Measurements from ENCODE around the gene PROX2. TPM values are rescaled to one million over a fixed set of nuclear protein-coding genes. Genes with fewer than 3 reads are reported as not detected.

PROX2 gene
- total and polyA plus RNA-seq, 2 donors (not counting 3 experiments of a cell fraction or from before 2014, with no cell fraction given), result 0.01 TPM; not detected in 1

GRCh38 chr14:74879427-74880182 is 3.7 kb upstream of the PROX2 start:
- H3K4me3 ChIP-seq (replicated peaks in 1 of 3; ENCODE audit: insufficient read depth in 1 of 3, low read depth in 1 of 3, low read length in 3 of 3), result no peak overlapping the region
- H3K79me2 ChIP-seq (ENCODE audit: control insufficient read depth, insufficient read depth, low read length), result peaks cover 27% of the 10 kb centered on the region
- no TSS peak for BruUV-seq (replicated peaks)
- H3K4me2 ChIP-seq (ENCODE audit: insufficient read depth, low read length), result no peak overlapping the region
- peaks cover 6% of the 10 kb centered on the region for H4K20me1 ChIP-seq (replicated peaks; ENCODE audit: control insufficient read depth, extremely low read depth, insufficient read depth, low read length)
- no peak overlapping the region for H2AFZ ChIP-seq (ENCODE audit: low read depth, low read length)
- H3K27me3 ChIP-seq (ENCODE audit: control insufficient read depth in 2 of 2, insufficient read depth in 2 of 2, low read length in 2 of 2), result no peaks in the 10 kb centered on the region
- DNase-seq (ENCODE audit: low read depth, low spot score), result no peak
- dilution Hi-C loops (cut with MboI; ENCODE audit: extremely low pct_ligation_motif_present, low sequenced_read_pairs) (no loop called here), intact Hi-C loops (cut with micrococcal nuclease) (no loop called here)
- H3K9me1 ChIP-seq (replicated peaks; ENCODE audit: control insufficient read depth, extremely low read depth, insufficient read depth, low read length), result peaks cover 3% of the 10 kb centered on the region
- FAIRE-seq, result no peak
- no peak overlapping the region for H3K27ac ChIP-seq (ENCODE audit: insufficient read depth, low read depth, low read length)
- peaks cover 28% of the 10 kb centered on the region for H3K4me1 ChIP-seq (ENCODE audit: control insufficient read depth, extremely low read depth, insufficient read depth, low read length)
- TF ChIP-seq MYC (IDR thresholded peaks at IDR 0.05; ENCODE audit: low read depth, low read length), result no peak
- TF ChIP-seq POLR2A (IDR thresholded peaks at IDR 0.05; ENCODE audit: low read depth, low read length), result no peak
- no peak for TF ChIP-seq GATA2 (IDR thresholded peaks at IDR 0.05; ENCODE audit: insufficient read depth, insufficient read length, low read depth, low read length)
- no peak for TF ChIP-seq EZH2 (IDR thresholded peaks at IDR 0.05; ENCODE audit: borderline replicate concordance, low read depth, low read length, severe bottlenecking)
- no peak for TF ChIP-seq FOS (IDR thresholded peaks at IDR 0.05; ENCODE audit: borderline replicate concordance, insufficient read depth, low read length)
- no peak for TF ChIP-seq JUN (IDR thresholded peaks at IDR 0.05; ENCODE audit: borderline replicate concordance, insufficient read depth, insufficient read length, low read depth)
- TF ChIP-seq MAX (IDR thresholded peaks at IDR 0.05; ENCODE audit: insufficient read depth, insufficient read length), result no peak
- TF ChIP-seq POLR2AphosphoS5 (IDR thresholded peaks at IDR 0.05; ENCODE audit: insufficient read depth, low read depth, low read length), result no peak
- TF ChIP-seq CTCF (IDR thresholded peaks at IDR 0.05; ENCODE audit: extremely low read depth in 1 of 2, insufficient read depth in 1 of 2, low read depth in 1 of 2, low read length in 2 of 2), result no peak
- H3K9ac ChIP-seq (replicated peaks; ENCODE audit: extremely low read depth, insufficient read depth, low read length), result no peak overlapping the region
- H3K36me3 ChIP-seq (ENCODE audit: control insufficient read depth in 2 of 2, extremely low read depth in 1 of 2, insufficient read depth in 2 of 2, low read length in 2 of 2), result no peaks in the 10 kb centered on the region
- CTCF ChIA-PET, result interaction anchor here (0.7 to 14.1 kb wide), 6 partner anchors 11 to 209 kb away, joined by 3 to 245 read pairs (median 14); no protein-coding TSS in a partner anchor
- H3K9me3 ChIP-seq (replicated peaks; ENCODE audit: control insufficient read depth, insufficient read depth, low read length), result no peaks in the 10 kb centered on the region
- POLR2A ChIA-PET, result interaction anchor here (0.6 kb wide), 1 partner anchor 206 kb away, joined by 7 read pairs; no protein-coding TSS in a partner anchor
